ENCODE results near the gene WDR83.
"Not testable (repeated sequence)": the region's sequence is repeated elsewhere in the genome, so short reads cannot be mapped to it uniquely, and the experiment has no call there.

The WDR83 gene

DNA sequence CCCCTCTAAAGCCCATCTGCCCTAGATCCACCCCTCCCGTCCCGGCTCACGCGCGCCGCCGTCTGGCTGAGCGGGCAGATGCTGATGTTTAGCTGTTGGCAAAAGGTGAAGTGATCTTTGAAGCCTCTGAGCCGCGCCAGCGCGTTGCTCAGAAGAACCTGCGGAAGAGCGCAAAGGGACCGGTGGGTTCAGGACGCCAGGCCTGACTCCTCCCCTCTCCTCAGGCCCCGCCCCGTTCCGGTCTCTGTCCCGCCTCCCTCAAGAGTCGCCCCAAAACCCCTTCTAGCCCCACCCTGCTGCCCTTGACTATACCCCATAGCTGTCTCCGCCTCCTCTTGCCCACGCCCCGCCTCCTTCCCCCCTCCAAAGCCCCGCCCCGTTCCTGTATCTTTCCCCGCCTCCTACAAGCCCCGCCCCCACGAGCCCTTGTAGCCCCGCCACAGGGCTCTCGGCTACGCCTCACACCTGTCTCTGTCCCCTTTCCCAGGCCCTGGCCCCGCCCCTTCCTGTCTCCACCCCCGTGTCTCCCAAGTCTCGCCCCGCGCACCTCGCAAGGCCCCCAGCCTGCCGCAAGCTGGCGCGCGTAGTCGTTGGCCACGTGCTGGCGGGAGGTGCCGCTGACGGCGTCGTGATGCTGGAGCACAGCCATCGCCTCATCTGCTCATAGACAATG is 9.6 kb upstream of the WDR83 start:
- no peak for DNase-seq (ENCODE audit: low read depth)

DNA sequence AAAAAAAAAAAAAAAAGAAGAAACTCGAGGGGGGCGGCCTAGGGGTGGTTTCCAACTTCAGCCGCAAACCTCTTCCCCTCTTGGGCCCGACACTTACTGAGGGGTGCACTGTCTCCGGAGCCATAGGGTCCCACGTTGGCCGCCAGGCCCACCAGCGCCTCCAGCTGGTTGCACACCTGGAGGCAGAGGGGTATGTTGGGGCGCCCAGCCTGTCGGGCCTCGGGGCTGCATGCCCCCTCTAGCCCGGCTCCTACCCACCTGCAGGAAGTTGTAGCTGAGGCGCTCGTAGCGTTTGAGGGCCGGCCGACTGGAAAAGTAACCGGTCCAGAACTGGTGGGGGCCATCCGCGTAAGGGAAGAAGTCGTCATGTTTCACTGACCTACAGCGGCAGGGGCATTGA is 8.6 kb upstream of the WDR83 start:
- no peak for DNase-seq (ENCODE audit: low read depth)

DNA sequence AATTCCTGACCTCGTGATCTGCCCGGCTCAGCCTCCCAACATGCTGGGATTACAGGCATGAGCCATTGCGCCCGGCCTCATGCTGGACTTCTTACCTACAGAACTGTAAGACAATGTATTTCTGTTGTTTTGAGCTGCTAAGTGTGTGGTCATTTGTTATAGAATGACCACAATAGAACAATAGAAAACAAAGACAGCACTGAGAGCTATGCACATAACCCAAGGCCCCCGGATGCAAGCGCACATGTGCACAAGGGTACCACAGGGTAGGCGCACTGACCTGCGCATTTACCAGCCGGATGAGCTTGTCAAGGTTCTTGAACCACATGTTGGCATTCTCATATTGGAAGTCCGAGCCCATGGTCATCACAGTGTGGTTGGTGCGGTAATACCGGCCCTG is 5.6 kb upstream of the WDR83 start:
- DNase-seq (ENCODE audit: low read depth), result no peak

DNA sequence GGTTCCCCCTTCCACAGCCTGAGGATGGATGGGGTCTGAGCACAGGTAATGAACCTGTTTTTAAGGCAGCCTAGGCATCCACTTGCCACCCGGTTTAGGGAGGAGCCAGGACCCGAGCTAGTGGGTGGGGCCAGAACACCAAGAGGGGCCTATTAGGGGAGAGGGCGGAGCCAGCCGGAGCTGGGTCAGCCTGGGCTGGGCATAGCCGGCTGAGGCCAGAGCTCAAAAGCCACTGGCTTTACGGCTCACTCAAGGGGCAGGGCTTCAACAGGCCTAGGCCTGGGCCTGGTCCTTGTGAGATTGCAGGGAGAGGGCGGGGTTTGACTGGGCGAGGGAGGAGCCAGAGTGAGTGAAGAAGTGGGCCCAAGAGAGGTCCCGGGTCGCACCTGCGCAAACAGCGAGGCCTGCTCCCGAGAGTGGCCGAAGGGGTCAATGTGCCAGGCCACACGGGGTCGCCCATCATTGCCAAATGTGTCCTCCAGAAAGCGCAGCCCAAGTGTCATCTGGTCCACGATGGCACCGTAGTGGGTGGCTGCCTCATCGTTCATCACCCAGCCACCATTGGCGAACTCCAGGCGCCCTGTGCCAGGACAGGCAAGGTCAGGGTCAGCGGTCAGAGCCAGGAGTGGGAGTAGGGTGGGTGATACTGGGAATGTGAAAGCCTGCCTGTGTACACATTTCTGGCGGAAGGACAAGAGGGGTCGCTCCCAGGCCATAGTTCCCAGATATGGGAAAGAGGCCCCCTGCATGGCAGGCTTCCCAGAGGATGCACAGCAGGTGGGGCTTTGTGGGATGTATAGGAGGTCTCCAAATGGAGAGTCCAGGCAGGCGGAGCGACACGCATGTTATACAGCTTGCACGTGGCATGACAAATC is 2.0 kb upstream of the WDR83 start:
- no peak for DNase-seq (ENCODE audit: low read depth)

DNA sequence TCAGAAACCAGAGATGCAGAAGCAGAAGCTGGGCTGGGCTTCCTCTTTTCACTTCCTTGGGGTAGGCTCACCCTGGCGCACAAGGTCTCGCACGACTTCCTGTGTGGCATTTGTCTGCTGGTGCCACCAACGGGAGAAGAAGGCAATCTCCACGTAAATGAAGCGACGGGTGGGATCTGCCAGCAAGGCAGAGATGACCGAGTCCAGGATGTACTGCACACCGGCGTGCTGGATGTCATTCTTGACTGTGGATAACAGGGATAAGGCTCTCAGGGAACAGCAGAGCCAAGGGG is 1.4 kb upstream of the WDR83 start:
- no peak for DNase-seq (ENCODE audit: low read depth)

- no peak for DNase-seq (ENCODE audit: low read depth)
Measured at GRCh38 chr19:12665671-12666264, 839 bp upstream of the WDR83 start.

- no peak for DNase-seq (ENCODE audit: low read depth)
Measured at GRCh38 chr19:12667731-12668302, 1.2 kb downstream of the WDR83 start.

- DNase-seq (ENCODE audit: low read depth), result no peak
Measured at GRCh38 chr19:12668346-12668745, 1.7 kb downstream of the WDR83 start.

- peak; percentile 47 for DNase-seq (ENCODE audit: low read depth)
Measured at GRCh38 chr19:12668932-12669269, 2.3 kb downstream of the WDR83 start.

- DNase-seq (ENCODE audit: low read depth), result peak; percentile 65
Measured at GRCh38 chr19:12669270-12670158, 2.9 kb downstream of the WDR83 start.

DNA sequence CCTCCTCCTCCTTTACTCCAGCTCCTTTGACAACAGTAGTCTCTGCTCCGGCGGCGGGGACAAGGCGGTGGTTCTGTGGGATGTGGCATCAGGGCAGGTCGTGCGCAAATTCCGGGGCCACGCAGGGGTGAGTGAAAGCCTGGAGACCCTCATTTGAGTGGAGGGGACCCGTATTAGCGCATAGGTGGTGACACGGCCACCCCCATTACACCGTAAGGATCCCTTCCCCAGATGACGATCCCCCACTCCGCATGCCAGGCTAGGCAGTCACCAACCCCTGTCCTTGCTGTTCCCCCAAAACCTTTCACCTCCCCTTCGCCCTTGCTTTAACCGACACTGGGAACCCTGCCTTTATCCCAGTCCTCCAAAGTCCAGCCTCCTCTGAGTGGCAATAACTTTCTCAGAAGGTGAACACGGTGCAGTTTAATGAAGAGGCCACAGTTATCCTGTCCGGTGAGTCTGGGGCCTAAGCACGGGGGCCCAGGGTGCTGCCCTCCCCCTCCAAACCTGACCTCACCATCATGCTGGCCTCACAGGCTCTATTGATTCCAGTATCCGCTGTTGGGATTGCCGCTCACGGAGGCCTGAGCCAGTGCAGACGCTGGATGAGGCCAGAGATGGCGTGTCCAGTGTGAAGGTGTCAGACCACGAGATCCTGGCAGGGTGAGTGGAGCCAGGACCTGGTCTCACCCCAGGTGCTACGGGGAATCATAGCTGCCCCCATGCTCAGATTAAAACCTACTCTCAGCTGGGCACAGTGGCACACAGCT is 3.7 kb downstream of the WDR83 start:
- DNase-seq (ENCODE audit: low read depth), result no peak

DNA sequence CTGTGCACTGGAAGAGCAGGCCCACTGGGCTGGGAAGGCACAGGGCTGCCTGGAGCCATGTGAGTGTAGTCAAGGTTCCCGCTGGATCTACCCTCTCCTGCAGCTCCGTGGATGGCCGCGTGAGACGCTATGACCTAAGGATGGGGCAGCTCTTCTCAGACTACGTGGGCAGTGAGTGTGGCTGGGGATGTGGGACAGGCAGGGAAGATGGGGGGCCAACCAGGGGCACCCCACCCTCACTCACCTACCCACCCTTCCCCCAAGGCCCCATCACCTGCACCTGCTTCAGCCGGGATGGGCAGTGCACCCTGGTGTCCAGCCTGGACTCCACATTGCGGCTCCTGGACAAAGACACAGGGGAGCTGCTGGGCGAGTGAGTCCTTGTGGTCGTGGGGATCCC is 6.1 kb downstream of the WDR83 start:
- no peak for DNase-seq (ENCODE audit: low read depth)

DNA sequence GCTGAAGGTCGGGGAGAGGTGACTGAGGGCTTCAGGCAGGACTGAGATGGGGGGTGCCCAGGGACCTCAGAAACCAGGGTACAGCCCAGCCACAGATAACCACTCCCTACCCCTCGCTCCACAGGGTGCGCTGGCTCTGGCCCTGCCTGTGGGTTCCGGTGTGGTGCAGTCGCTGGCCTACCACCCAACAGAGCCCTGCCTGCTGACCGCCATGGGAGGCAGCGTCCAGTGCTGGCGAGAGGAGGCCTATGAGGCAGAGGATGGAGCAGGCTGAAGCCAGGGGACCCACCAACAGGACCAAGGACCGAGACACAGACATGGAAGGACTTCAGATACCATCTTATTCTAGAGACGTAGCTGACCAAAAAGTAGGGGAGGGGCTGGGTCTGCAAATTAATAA is 8.8 kb downstream of the WDR83 start:
- no peak for DNase-seq (ENCODE audit: low read depth)

DNA sequence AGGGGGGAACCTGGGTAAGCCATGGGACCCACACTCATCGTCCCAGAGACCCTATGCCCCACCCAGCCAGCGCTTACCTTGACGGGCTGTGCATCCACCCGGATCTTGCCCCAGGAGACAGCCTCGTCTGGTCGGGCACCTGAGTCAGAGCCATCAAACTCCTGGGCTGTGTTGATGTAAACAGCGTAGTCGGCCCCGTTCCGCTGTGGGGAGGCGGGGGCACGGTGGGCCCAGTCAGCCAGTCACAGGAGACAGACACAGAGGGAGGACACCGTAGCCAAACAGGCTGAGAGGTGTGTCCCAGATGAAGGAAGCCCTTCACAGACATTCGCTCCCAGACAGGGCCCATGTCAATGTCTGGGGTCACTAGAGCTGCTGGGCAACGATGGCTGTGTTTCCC is 9.3 kb downstream of the WDR83 start:
- DNase-seq (ENCODE audit: low read depth), result no peak

DNA sequence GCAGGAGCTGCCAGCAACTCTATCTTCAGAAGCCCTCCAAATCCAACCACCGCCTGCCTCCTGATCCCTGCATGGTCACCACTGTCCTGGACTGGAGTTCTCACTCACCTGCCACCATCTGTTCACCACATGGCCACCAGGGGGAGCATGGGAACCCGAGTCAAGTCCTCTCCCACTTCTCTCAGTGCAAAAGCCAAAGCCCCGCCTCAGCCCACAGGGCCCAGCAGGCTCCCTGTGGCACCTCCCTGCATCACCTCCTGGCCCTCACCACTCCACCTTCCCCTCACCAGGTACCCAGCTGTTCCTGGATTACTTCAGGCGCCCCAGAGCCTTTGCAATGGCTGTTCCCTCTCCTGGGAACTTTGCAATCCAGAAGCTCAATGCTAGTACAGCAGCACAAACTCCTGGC is 9.8 kb downstream of the WDR83 start:
- DNase-seq (ENCODE audit: low read depth), result peak; percentile 84

GRCh38 chr19:12676928-12677327 is 10.3 kb downstream of the WDR83 start:
- no peak for DNase-seq (ENCODE audit: low read depth)

DNA sequence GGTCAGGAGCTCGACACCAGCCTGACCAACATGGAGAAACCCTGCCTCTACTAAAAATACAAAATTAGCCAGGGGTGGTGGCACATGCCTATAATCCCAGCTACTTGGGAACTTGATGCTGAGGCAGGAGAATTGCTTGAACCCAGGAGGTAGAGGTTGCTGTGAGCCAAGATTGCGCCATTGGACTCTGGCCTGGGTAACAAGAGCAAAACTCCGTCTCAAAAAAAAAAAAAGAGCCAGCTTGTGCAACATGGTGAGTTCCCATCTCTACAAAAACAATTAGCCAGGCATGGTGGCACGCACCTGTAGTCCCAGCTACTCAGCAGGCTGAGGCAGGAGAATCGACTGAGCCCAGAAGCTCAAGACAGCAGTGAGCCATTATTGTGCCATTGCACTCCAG is 11.4 kb downstream of the WDR83 start:
- not testable (repeated sequence) for DNase-seq (ENCODE audit: low read depth)

- DNase-seq (ENCODE audit: low read depth), result no peak
Measured at GRCh38 chr19:12680034-12680433, 13.4 kb downstream of the WDR83 start.

- DNase-seq (ENCODE audit: low read depth), result peak; percentile 80
Measured at GRCh38 chr19:12681074-12681987, 14.7 kb downstream of the WDR83 start, which contains the start of gene DHPS. Gene DHPS (minus strand): TSS chr19:12681880. CDS start chr19:12681766, 114 bp downstream.

GRCh38 chr19:12685831-12686230 is 19.2 kb downstream of the WDR83 start:
- no peak for DNase-seq (ENCODE audit: low read depth)
